Neural progenitor cell (in vitro differentiated cells): ENCODE results near the gene KANSL3. TPM values are rescaled to one million over a fixed set of nuclear protein-coding genes. Genes with fewer than 3 reads are reported as not detected.

ENCODE experiments used
- DNase-seq: peaks from one replicate; pipeline ENCODE4 v3.0.0-alpha.2; 2016; ENCODE audit warnings: low spot score
- H2AFZ ChIP-seq: fragments of 200-600 bp; sonication (generic); replicated peaks from 2 replicates; pipeline ENCODE4 v1.6.1; 2016; ENCODE audit warnings: antibody characterized with exemption
- H3F3A ChIP-seq: fragments of 200-600 bp; sonication (generic); 2 replicates; pipeline ENCODE4 v1.6.1; 2016; ENCODE audit warnings: antibody characterized with exemption, low read depth
- H3K27ac ChIP-seq: fragments of 200-600 bp; sonication (generic); 2 replicates; pipeline ENCODE4 v1.5.1; 2016; ENCODE audit warnings: mild to moderate bottlenecking
- H3K27me3 ChIP-seq: fragments of 200-600 bp; sonication (generic); 2 replicates; pipeline ENCODE4 v1.6.1; 2016; ENCODE audit warnings: mild to moderate bottlenecking, moderate library complexity
- H3K36me3 ChIP-seq: fragments of 200-600 bp; sonication (generic); 2 replicates; pipeline ENCODE4 v1.5.1; 2016
- H3K4me1 ChIP-seq: fragments of 200-600 bp; sonication (generic); 2 replicates; pipeline ENCODE4 v1.6.1; 2016; ENCODE audit warnings: mixed run types
- H3K4me2 ChIP-seq: fragments of 200-600 bp; sonication (generic); 2 replicates; pipeline ENCODE4 v1.6.1; 2016
- H3K4me3 ChIP-seq: fragments of 200-600 bp; sonication (generic); 2 replicates; pipeline ENCODE4 v1.5.1; 2016
- H3K79me2 ChIP-seq: fragments of 200-600 bp; sonication (generic); 2 replicates; pipeline ENCODE4 v1.6.1; 2016; ENCODE audit warnings: low read depth
- H3K9ac ChIP-seq: fragments of 200-600 bp; sonication (generic); 2 replicates; pipeline ENCODE4 v1.6.1; 2016
- H3K9me3 ChIP-seq: fragments of 200-600 bp; sonication (generic); 2 replicates; pipeline ENCODE4 v1.5.1; 2016; ENCODE audit warnings: low read depth
- H4K20me1 ChIP-seq: fragments of 200-600 bp; sonication (generic); 2 replicates; pipeline ENCODE4 v1.6.1; 2016; ENCODE audit warnings: low read depth
- H3K27ac Mint-ChIP-seq: 3 replicates; pipeline ENCODE4 v1.8.0; 2021; ENCODE audit warnings: mixed read lengths
- H3K27me3 Mint-ChIP-seq: 2 replicates; pipeline ENCODE4 v1.8.0; 2022; ENCODE audit warnings: low read depth, mild to moderate bottlenecking, inconsistent platforms, moderate library complexity, mixed read lengths; ENCODE audit not compliant: insufficient read depth
- H3K36me3 Mint-ChIP-seq: 3 replicates; pipeline ENCODE4 v1.8.0; 2021; ENCODE audit warnings: mixed read lengths
- H3K4me1 Mint-ChIP-seq: 3 replicates; pipeline ENCODE4 v1.8.0; 2021; ENCODE audit warnings: mixed read lengths
- H3K4me3 Mint-ChIP-seq: 3 replicates; pipeline ENCODE4 v1.8.0; 2021; ENCODE audit warnings: mild to moderate bottlenecking, moderate library complexity, mixed read lengths
- H3K9me3 Mint-ChIP-seq: 3 replicates; pipeline ENCODE4 v1.8.0; 2020; ENCODE audit warnings: mixed read lengths
- CTCF ChIP-seq: fragments of 200-600 bp; sonication (generic); IDR thresholded peaks from 2 replicates; pipeline ENCODE4 v1.5.1; 2017; ENCODE audit warnings: antibody characterized with exemption, mild to moderate bottlenecking
- EZH2 ChIP-seq: fragments of 200-600 bp; sonication (generic); IDR thresholded peaks from 2 replicates; pipeline ENCODE4 v1.6.1; 2017; ENCODE audit warnings: antibody characterized with exemption, mild to moderate bottlenecking, moderate library complexity
- EZH2phosphoT487 ChIP-seq: fragments of 200-600 bp; sonication (generic); IDR thresholded peaks from 2 replicates; pipeline ENCODE4 v1.6.1; 2017; ENCODE audit warnings: antibody characterized with exemption
- total RNA-seq: library from RNA; depleted of rRNA; stranded (reverse); fragments of >200 nt; gene quantifications from 2 replicates; pipeline ENCODE4 v1.2.3, GENCODE V29; 2015; ENCODE audit warnings: low replicate concordance

KANSL3 gene
- total RNA-seq, 1 donor from 2014 or later, result 32.9 TPM

- H3K4me3 Mint-ChIP-seq, result no peak overlapping the region
- no peak for TF ChIP-seq EZH2phosphoT487
- no peak for TF ChIP-seq CTCF
- H3K4me3 ChIP-seq, result no peak overlapping the region
These were observed 9.6 kb upstream of the KANSL3 start for GRCh38 chr2:96647681-96648080.

GRCh38 chr2:96642564-96643360, 4.7 kb upstream of the KANSL3 start, which contains the start of gene FER1L5:
FER1L5 (plus strand) TSS chr2:96642764; CDS start chr2:96642837, 73 bp downstream.
- Histone ChIP-seq H3K4me2 (peak within 1 kb of the TSS; percentile 90), H3K4me1 (peaks cover 9% of the 10 kb centered on the region), H3K27me3 (peaks cover 5% of the 10 kb centered on the region), H3K4me3 (peak within 1 kb of the TSS; percentile 55), H3K79me2 (peaks cover 1% of the 10 kb centered on the region), H3F3A (no peaks in the 10 kb centered on the region), H3K9ac (no peak within 1 kb of the TSS), H3K9me3 (no peaks in the 10 kb centered on the region), H4K20me1 (no peaks in the 10 kb centered on the region), H3K27ac (no peak within 1 kb of the TSS), H3K36me3 (no peaks in the 10 kb centered on the region), H2AFZ (peak within 1 kb of the TSS; percentile 61)
- H3K9me3 Mint-ChIP-seq, result no peaks in the 10 kb centered on the region
- peaks cover 14% of the 10 kb centered on the region for H3K4me1 Mint-ChIP-seq
- DNase-seq, result peak; percentile 88
- TF ChIP-seq EZH2phosphoT487 (no peak), EZH2 (no peak), CTCF (no peak)
- H3K27me3 Mint-ChIP-seq, result peaks cover 2% of the 10 kb centered on the region
- H3K36me3 Mint-ChIP-seq, result no peaks in the 10 kb centered on the region
- H3K27ac Mint-ChIP-seq, result peak within 1 kb of the TSS; percentile 96
- peak within 1 kb of the TSS; percentile 83 for H3K4me3 Mint-ChIP-seq

More at GRCh38 chr2:96647681-96648080, 9.6 kb upstream of the KANSL3 start:
- H3K9me3 ChIP-seq, result no peaks in the 10 kb centered on the region
- H3K36me3 Mint-ChIP-seq, result peaks cover 4% of the 10 kb centered on the region
- no peaks in the 10 kb centered on the region for H4K20me1 ChIP-seq
- H3K36me3 ChIP-seq, result no peaks in the 10 kb centered on the region
- H3K27me3 ChIP-seq, result no peaks in the 10 kb centered on the region
- H3K4me2 ChIP-seq, result no peak overlapping the region
- no peaks in the 10 kb centered on the region for H3K9me3 Mint-ChIP-seq
- H3K4me1 ChIP-seq, result peaks cover 5% of the 10 kb centered on the region
- H3K27me3 Mint-ChIP-seq, result peaks cover 7% of the 10 kb centered on the region
- peaks cover 10% of the 10 kb centered on the region for H3K4me1 Mint-ChIP-seq
- H3K27ac Mint-ChIP-seq, result no peak overlapping the region
- no peak for DNase-seq
- H2AFZ ChIP-seq, result no peak overlapping the region
- H3F3A ChIP-seq, result no peaks in the 10 kb centered on the region
- H3K79me2 ChIP-seq, result no peaks in the 10 kb centered on the region
- no peak overlapping the region for H3K9ac ChIP-seq
- no peak overlapping the region for H3K27ac ChIP-seq

DNA sequence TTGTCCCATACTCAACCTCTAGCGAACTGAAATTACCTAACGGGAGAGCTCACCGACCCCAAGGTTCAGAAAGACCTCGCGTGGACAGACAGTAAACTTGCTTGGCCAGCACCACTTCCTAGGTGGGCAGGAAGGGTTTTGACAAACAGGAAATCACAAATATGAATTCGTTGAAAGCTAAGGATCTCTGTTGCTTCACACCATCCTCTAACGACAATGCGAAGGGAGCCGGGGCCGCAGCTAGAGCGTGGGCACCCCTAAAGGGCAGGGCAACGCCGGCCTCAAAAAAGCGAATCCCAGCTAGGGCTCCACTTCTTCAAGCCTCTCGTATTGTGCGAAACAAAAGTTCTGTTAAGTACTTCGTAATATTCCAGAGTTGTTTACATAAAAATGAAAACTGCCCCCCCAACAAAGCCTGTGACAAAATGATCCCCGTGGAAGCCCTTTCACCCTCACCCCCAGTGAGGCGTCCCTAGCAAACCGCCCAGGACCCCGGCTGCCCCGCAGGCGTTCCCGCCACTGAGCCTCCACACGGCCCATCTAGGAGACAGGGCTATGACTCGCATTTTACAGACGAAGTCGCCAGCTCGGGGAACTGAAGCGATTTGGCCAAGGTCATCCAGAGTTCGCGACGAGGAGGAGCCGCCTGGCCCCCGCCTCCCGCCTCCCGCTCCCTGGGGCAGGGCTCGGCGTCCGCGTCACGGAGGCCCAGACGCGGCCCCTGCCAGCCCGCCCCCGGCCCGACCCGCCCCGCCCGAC, 548 bp downstream of the KANSL3 start:
- Mint-ChIP-seq H3K27ac (peak overlapping the region; percentile 46), H3K4me1 (peaks cover 22% of the 10 kb centered on the region), H3K27me3 (peaks cover 3% of the 10 kb centered on the region), H3K4me3 (peak overlapping the region; percentile 94), H3K36me3 (peaks cover 8% of the 10 kb centered on the region), H3K9me3 (no peaks in the 10 kb centered on the region)
- Histone ChIP-seq H3K27ac (no peak overlapping the region), H3K27me3 (peaks cover 5% of the 10 kb centered on the region), H3K4me3 (peak overlapping the region; percentile 72), H3K9me3 (no peaks in the 10 kb centered on the region), H3F3A (no peaks in the 10 kb centered on the region), H3K4me1 (peaks cover 14% of the 10 kb centered on the region), H3K4me2 (peak overlapping the region; percentile 78), H2AFZ (peak overlapping the region; percentile 97), H4K20me1 (peaks cover 34% of the 10 kb centered on the region), H3K36me3 (no peaks in the 10 kb centered on the region), H3K79me2 (peaks cover 44% of the 10 kb centered on the region), H3K9ac (peak overlapping the region; percentile 0)
- no peak for TF ChIP-seq EZH2
- no peak for TF ChIP-seq CTCF
- TF ChIP-seq EZH2phosphoT487, result no peak
- peak; percentile 82 for DNase-seq
